Activated T-cell treated with anti-CD3 and anti-CD28 coated beads, Interleukin-2, amount 50 U/mL, for 4 hours (primary cell): Measurements from ENCODE around the gene TTLL11. TPM values are rescaled to one million over a fixed set of nuclear protein-coding genes. Genes with fewer than 3 reads are reported as not detected.

Experiments
- ATAC-seq, 2 donors: fragments of 200-7000 bp; cut with Tn5 transposase; one replicate each; pipeline ENCODE4 v1.10.0; 2021
- DNase-seq: peaks from one replicate; pipeline ENCODE4 v3.0.0-alpha.2; 2020
- H3K27me3 Mint-ChIP-seq: one replicate; pipeline ENCODE4 v1.8.0; 2021; ENCODE audit warnings: low read depth, mixed read lengths
- H3K36me3 Mint-ChIP-seq: one replicate; pipeline ENCODE4 v1.8.0; 2022; ENCODE audit warnings: mixed read lengths; ENCODE audit not compliant: insufficient read depth
- H3K4me1 Mint-ChIP-seq: one replicate; pipeline ENCODE4 v1.8.0; 2021; ENCODE audit warnings: low read depth, mixed read lengths
- H3K4me3 Mint-ChIP-seq: one replicate; pipeline ENCODE4 v1.8.0; 2021; ENCODE audit warnings: mild to moderate bottlenecking, moderate library complexity, mixed read lengths
- H3K9me3 Mint-ChIP-seq: one replicate; pipeline ENCODE4 v1.8.0; 2021; ENCODE audit warnings: mixed read lengths
- total RNA-seq, 3 donors: library from RNA; stranded (reverse); gene quantifications; one replicate each; pipeline ENCODE4 v1.2.1, GENCODE V29; 2021

TTLL11 gene
- total RNA-seq, 3 donors from 2014 or later: 4.2 to 5.1 (median 4.7) TPM

GRCh38 chr9:121883281-121884056 lies 209.6 kb downstream of the TTLL11 start:
- ATAC-seq: no peak
- DNase-seq: no peak
- Mint-ChIP-seq H3K4me1 (no peaks in the 10 kb centered on the region), H3K4me3 (no peak overlapping the region), H3K27me3 (no peaks in the 10 kb centered on the region), H3K36me3 (no peaks in the 10 kb centered on the region), H3K9me3 (no peaks in the 10 kb centered on the region)

DNA sequence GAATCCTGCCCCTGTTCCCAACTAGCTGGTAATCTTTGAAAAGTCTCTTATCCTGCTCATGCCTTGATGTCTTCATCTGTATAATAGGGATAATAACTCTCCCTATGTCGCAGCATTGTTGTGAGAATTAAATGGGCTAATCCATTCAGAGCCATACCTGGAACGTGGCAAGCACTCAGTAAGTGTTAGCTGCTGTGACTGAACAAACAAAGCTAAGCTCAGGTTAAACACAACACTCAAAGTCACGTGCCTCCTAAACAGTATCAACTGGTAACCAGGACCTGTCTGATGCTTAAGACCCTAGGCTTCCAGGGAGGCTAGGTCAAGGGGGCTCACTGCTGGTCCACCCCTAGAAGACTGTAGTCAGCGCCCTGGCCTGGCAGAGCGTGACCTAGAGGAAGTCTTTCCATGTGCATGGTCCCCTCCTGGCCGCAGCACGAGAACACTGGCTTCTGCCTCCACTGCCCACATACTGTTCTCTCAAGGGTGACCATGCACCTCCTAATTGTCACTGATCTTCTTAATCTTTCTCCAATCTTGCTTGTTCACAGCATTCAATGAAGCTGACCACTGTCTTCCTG lies 211.1 kb downstream of the TTLL11 start:
- Mint-ChIP-seq H3K27me3 (no peaks in the 10 kb centered on the region), H3K36me3 (no peaks in the 10 kb centered on the region), H3K9me3 (no peaks in the 10 kb centered on the region), H3K4me3 (no peak overlapping the region), H3K4me1 (no peaks in the 10 kb centered on the region)
- DNase-seq (no peak), ATAC-seq (no peak)

DNA sequence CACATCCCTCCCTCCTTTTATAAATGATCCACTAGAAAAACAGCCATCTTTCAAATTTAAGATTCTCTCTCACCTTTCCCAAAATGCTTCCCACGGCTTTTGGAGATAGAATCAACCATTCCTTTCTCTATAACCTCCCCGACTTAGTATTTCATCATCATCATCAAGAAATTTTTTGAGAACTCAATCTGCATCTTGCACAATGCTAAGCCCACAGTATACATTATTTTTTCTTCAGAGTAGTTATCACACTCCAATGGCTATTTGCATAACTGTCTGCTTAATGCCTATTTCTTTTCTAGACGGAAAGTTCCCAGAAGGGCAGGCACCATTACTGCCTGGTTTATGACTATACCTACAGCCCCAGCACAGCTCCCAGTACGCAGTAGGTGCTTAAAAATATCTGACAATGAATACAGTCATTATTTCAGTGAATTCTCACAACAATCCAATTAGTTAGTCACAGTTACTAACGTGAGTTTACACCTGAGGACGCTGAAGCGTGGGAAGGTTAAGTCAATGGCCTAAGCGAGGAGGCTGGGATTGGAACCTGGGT lies 212.7 kb downstream of the TTLL11 start:
- no peak overlapping the region for H3K4me3 Mint-ChIP-seq
- H3K4me1 Mint-ChIP-seq: no peaks in the 10 kb centered on the region
- ATAC-seq (no peak), DNase-seq (no peak)
- H3K9me3 Mint-ChIP-seq: no peaks in the 10 kb centered on the region
- H3K36me3 Mint-ChIP-seq: no peaks in the 10 kb centered on the region
- H3K27me3 Mint-ChIP-seq: no peaks in the 10 kb centered on the region

- no peaks in the 10 kb centered on the region for H3K4me1 Mint-ChIP-seq
- H3K4me3 Mint-ChIP-seq: no peak overlapping the region
- no peaks in the 10 kb centered on the region for H3K27me3 Mint-ChIP-seq
- DNase-seq (no peak), ATAC-seq (no peak)
- no peaks in the 10 kb centered on the region for H3K9me3 Mint-ChIP-seq
- H3K36me3 Mint-ChIP-seq: no peaks in the 10 kb centered on the region
Measured at GRCh38 chr9:121878271-121878822, 214.8 kb downstream of the TTLL11 start.

DNA sequence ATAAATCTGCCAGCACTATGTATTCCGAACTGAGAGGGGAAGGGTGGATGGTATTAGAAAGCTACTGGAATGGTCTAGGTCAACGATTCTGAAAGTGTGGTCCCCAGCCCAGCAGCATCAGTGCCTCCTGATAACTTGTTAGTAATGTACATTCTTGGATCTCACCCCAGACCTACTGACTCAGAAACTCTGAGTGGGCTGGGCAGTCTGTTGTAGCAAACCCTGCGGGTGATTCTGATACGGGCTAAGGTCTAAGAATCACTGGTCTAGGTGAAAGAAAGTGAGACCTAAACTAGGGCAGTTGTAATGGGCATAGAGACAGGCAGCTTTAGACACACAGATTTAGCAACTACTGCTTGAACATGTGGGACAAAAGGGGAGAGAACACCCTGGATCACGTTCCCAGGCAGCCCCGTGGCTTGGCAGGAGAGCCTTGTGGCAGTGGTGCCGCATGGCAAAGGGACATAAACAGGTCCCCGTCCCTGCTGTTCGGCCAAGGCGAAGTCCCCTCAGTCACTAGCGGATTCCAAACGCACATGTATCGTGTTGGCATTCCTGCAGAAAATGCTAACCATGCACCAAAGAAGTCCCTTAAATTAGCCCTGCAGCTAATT lies 216.3 kb downstream of the TTLL11 start:
- no peaks in the 10 kb centered on the region for H3K4me1 Mint-ChIP-seq

GRCh38 chr9:121876255-121876654 lies 216.9 kb downstream of the TTLL11 start:
- Mint-ChIP-seq H3K9me3 (no peaks in the 10 kb centered on the region), H3K27me3 (no peaks in the 10 kb centered on the region), H3K4me3 (no peak overlapping the region), H3K4me1 (no peaks in the 10 kb centered on the region), H3K36me3 (no peaks in the 10 kb centered on the region)
- DNase-seq (no peak), ATAC-seq (no peak)

More for the DNA sequence above, 216.3 kb downstream of the TTLL11 start:
- Mint-ChIP-seq H3K4me3 (no peak overlapping the region), H3K9me3 (no peaks in the 10 kb centered on the region), H3K27me3 (no peaks in the 10 kb centered on the region), H3K36me3 (no peaks in the 10 kb centered on the region)
- no peak for DNase-seq
- no peak for ATAC-seq

DNA sequence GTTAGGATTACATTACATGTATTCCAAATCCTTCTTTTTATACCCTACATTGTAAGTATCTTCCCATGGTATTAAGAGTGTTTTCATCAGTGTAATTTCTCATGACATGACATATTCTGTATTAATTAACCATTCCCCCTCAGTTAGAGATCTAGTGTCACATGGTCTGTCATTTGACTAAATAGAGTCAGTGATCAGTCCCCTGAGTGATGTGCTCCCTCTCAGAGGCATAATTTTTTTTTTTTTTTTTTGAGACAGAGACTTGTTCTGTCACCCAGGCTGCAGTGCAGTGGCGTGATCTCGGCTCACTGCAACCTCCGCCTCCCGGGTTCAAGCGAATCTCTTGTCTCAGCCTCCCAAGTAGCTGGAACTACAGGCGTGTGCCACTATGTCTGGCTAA lies 218.6 kb downstream of the TTLL11 start:
- H3K36me3 Mint-ChIP-seq: no peaks in the 10 kb centered on the region
- H3K4me3 Mint-ChIP-seq: no peak overlapping the region
- ATAC-seq (no peak), DNase-seq (no peak)
- no peaks in the 10 kb centered on the region for H3K4me1 Mint-ChIP-seq
- no peaks in the 10 kb centered on the region for H3K9me3 Mint-ChIP-seq
- H3K27me3 Mint-ChIP-seq: no peaks in the 10 kb centered on the region

- no peak for DNase-seq
- no peaks in the 10 kb centered on the region for H3K36me3 Mint-ChIP-seq
- H3K4me3 Mint-ChIP-seq: no peak overlapping the region
- H3K4me1 Mint-ChIP-seq: no peaks in the 10 kb centered on the region
- ATAC-seq: no peak
- H3K9me3 Mint-ChIP-seq: no peaks in the 10 kb centered on the region
- no peaks in the 10 kb centered on the region for H3K27me3 Mint-ChIP-seq
Measured at GRCh38 chr9:121871431-121872025, 221.6 kb downstream of the TTLL11 start.

DNA sequence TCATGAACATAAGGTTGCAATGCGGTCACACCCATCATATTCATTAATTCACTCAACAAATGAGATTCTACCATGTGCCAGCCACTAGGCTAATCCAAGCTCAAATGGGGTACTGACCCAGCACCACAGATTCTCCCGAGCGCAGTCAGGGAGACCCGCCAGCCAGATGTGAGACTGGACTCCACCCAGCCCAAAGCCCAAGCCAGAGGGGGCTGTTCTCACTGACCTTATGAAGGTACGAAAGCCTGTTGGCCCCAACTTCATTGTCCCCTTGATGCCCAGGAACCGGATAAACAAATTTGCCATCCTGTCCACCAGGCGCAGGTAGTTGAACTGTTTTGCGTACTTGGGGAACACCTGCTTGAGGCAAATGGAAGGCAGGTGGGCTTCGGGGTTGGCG lies 222.8 kb downstream of the TTLL11 start:
- Mint-ChIP-seq H3K4me3 (no peak overlapping the region), H3K4me1 (no peaks in the 10 kb centered on the region), H3K36me3 (no peaks in the 10 kb centered on the region), H3K27me3 (no peaks in the 10 kb centered on the region), H3K9me3 (no peaks in the 10 kb centered on the region)
- ATAC-seq: no peak
- DNase-seq: no peak

DNA sequence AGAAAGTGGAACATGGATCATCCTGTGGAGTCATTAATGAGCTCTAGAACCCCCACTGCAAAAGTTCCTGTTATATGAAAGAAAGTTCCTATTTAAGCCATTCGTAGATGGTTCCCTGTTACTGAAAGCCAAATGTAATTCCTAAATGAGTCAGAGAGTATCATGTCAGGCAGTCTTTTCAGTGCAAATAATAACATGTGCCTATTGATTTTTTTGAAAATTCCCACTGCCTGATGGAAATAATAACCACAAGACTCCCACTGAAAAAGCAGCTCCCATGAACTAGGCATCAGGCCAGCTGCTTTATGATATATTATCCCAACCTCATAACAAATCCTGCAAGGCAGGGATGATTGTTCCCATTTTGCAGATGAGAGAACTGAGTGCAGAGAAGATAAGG lies 224.5 kb downstream of the TTLL11 start:
- DNase-seq (no peak), ATAC-seq (no peak)
- Mint-ChIP-seq H3K4me3 (no peak overlapping the region), H3K9me3 (no peaks in the 10 kb centered on the region), H3K27me3 (no peaks in the 10 kb centered on the region), H3K36me3 (no peaks in the 10 kb centered on the region), H3K4me1 (no peaks in the 10 kb centered on the region)

- Mint-ChIP-seq H3K4me3 (no peak overlapping the region), H3K36me3 (no peaks in the 10 kb centered on the region), H3K27me3 (no peaks in the 10 kb centered on the region), H3K4me1 (no peaks in the 10 kb centered on the region), H3K9me3 (no peaks in the 10 kb centered on the region)
- DNase-seq (no peak), ATAC-seq (no peak)
Measured at GRCh38 chr9:121866927-121867326, 226.2 kb downstream of the TTLL11 start.

- no peak for ATAC-seq
- H3K36me3 Mint-ChIP-seq: no peaks in the 10 kb centered on the region
- H3K27me3 Mint-ChIP-seq: no peaks in the 10 kb centered on the region
- H3K4me3 Mint-ChIP-seq: no peak overlapping the region
- no peaks in the 10 kb centered on the region for H3K9me3 Mint-ChIP-seq
- DNase-seq: no peak
- no peaks in the 10 kb centered on the region for H3K4me1 Mint-ChIP-seq
Measured at GRCh38 chr9:121865884-121866283, 227.2 kb downstream of the TTLL11 start.

GRCh38 chr9:121865060-121865459 lies 228.0 kb downstream of the TTLL11 start:
- DNase-seq: no peak
- H3K36me3 Mint-ChIP-seq: peaks cover 2% of the 10 kb centered on the region
- ATAC-seq: no peak
- no peaks in the 10 kb centered on the region for H3K4me1 Mint-ChIP-seq
- H3K27me3 Mint-ChIP-seq: no peaks in the 10 kb centered on the region
- no peaks in the 10 kb centered on the region for H3K9me3 Mint-ChIP-seq
- no peak overlapping the region for H3K4me3 Mint-ChIP-seq

- no peak for ATAC-seq
- H3K4me1 Mint-ChIP-seq: no peaks in the 10 kb centered on the region
- no peaks in the 10 kb centered on the region for H3K9me3 Mint-ChIP-seq
Measured at GRCh38 chr9:121863955-121864354, 229.2 kb downstream of the TTLL11 start.

More at GRCh38 chr9:121863955-121864354, 229.2 kb downstream of the TTLL11 start:
- Mint-ChIP-seq H3K27me3 (no peaks in the 10 kb centered on the region), H3K4me3 (no peak overlapping the region), H3K36me3 (peaks cover 3% of the 10 kb centered on the region)
- no peak for DNase-seq
